H9 (cell line): ENCODE measurements around the gene OPTC. TPM values are rescaled to one million over a fixed set of nuclear protein-coding genes. Genes with fewer than 3 reads are reported as not detected.

ENCODE experiments used
- DNase-seq: peaks from one replicate; pipeline ENCODE4 v3.0.0-alpha.2; 2017
- H2AFZ ChIP-seq: one replicate; pipeline ENCODE4 v1.6.1; 2013; ENCODE audit warnings: mild to moderate bottlenecking, low read length, control low read depth, moderate library complexity
- H2AK5ac ChIP-seq: 2 replicates; pipeline ENCODE4 v1.6.1; 2013; ENCODE audit warnings: low read length, control low read depth, mixed read lengths; ENCODE audit not compliant: insufficient read length
- H2BK120ac ChIP-seq: one replicate; pipeline ENCODE4 v1.6.1; 2013; ENCODE audit warnings: low read depth, mild to moderate bottlenecking, low read length, control low read depth, inconsistent platforms; ENCODE audit not compliant: poor library complexity, severe bottlenecking
- H2BK12ac ChIP-seq: 2 replicates; pipeline ENCODE4 v1.6.1; 2013; ENCODE audit warnings: low read length, control low read depth, mixed read lengths, low read depth; ENCODE audit not compliant: insufficient read length
- H2BK15ac ChIP-seq: 2 replicates; pipeline ENCODE4 v1.6.1; 2013; ENCODE audit warnings: low read depth, low read length, control low read depth
- H2BK20ac ChIP-seq: one replicate; pipeline ENCODE4 v1.6.1; 2013; ENCODE audit warnings: low read depth, mild to moderate bottlenecking, low read length, control low read depth, inconsistent platforms; ENCODE audit not compliant: poor library complexity, severe bottlenecking
- H2BK5ac ChIP-seq: 2 replicates; pipeline ENCODE4 v1.6.1; 2013; ENCODE audit warnings: low read length, control low read depth, mixed read lengths; ENCODE audit not compliant: insufficient read length
- H3K14ac ChIP-seq: 2 replicates; pipeline ENCODE4 v1.6.1; 2013; ENCODE audit warnings: low read length, control low read depth; ENCODE audit not compliant: insufficient read depth
- H3K18ac ChIP-seq: 2 replicates; pipeline ENCODE4 v1.6.1; 2013; ENCODE audit warnings: low read depth, mild to moderate bottlenecking, mixed read lengths, low read length, control low read depth; ENCODE audit not compliant: insufficient read length
- H3K23ac ChIP-seq: 2 replicates; pipeline ENCODE4 v1.6.1; 2013; ENCODE audit warnings: low read length, control low read depth, mixed read lengths, low read depth; ENCODE audit not compliant: insufficient read length
- H3K23me2 ChIP-seq: 2 replicates; pipeline ENCODE4 v1.6.1; 2013; ENCODE audit warnings: low read depth, mild to moderate bottlenecking, mixed read lengths, low read length, control low read depth; ENCODE audit not compliant: insufficient read length, poor library complexity, severe bottlenecking
- H3K27ac ChIP-seq: 2 replicates; pipeline ENCODE4 v1.5.1; 2013; ENCODE audit warnings: low read length, control low read depth, mixed read lengths, low read depth; ENCODE audit not compliant: insufficient read length
- H3K27me3 ChIP-seq: 2 replicates; pipeline ENCODE4 v1.6.1; 2013; ENCODE audit warnings: low read length, control low read depth, inconsistent platforms; ENCODE audit not compliant: insufficient read depth
- H3K4ac ChIP-seq: 2 replicates; pipeline ENCODE4 v1.6.1; 2013; ENCODE audit warnings: low read depth, mild to moderate bottlenecking, control low read depth, inconsistent platforms, low read length, moderate library complexity
- H3K4me1 ChIP-seq: 2 replicates; pipeline ENCODE4 v1.6.1; 2013; ENCODE audit warnings: low read length, control low read depth, inconsistent platforms; ENCODE audit not compliant: insufficient read depth
- H3K4me2 ChIP-seq: 2 replicates; pipeline ENCODE4 v1.6.1; 2013; ENCODE audit warnings: low read length, control low read depth, mixed read lengths; ENCODE audit not compliant: insufficient read length, insufficient read depth
- H3K56ac ChIP-seq: 2 replicates; pipeline ENCODE4 v1.6.1; 2013; ENCODE audit warnings: low read depth, mild to moderate bottlenecking, mixed read lengths, low read length, control low read depth; ENCODE audit not compliant: insufficient read length
- H3K79me1 ChIP-seq: 2 replicates; pipeline ENCODE4 v1.6.1; 2013; ENCODE audit warnings: low read depth, mild to moderate bottlenecking, moderate library complexity, low read length, control low read depth, inconsistent platforms; ENCODE audit not compliant: insufficient read depth, poor library complexity, severe bottlenecking
- H3K79me2 ChIP-seq: 2 replicates; pipeline ENCODE4 v1.6.1; 2013; ENCODE audit warnings: low read length, control low read depth, inconsistent platforms; ENCODE audit not compliant: insufficient read depth
- H3K9ac ChIP-seq: 2 replicates; pipeline ENCODE4 v1.6.1; 2013; ENCODE audit warnings: low read length, control low read depth, mixed read lengths; ENCODE audit not compliant: insufficient read length; ENCODE audit errors: extremely low read depth
- H3K9me3 ChIP-seq: one replicate; pipeline ENCODE4 v1.6.1; 2013; ENCODE audit warnings: low read depth, low read length, inconsistent platforms; ENCODE audit not compliant: control insufficient read depth
- H3T11ph ChIP-seq: one replicate; pipeline ENCODE4 v1.6.1; 2013; ENCODE audit warnings: mild to moderate bottlenecking, low read length, control low read depth, inconsistent platforms
- H4K20me1 ChIP-seq: one replicate; pipeline ENCODE4 v1.6.1; 2013; ENCODE audit not compliant: control insufficient read depth, insufficient read length, insufficient read depth
- H4K5ac ChIP-seq: 2 replicates; pipeline ENCODE4 v1.6.1; 2013; ENCODE audit warnings: low read depth, mild to moderate bottlenecking, mixed read lengths, low read length, control low read depth; ENCODE audit not compliant: insufficient read length
- H4K8ac ChIP-seq: replicated peaks from 2 replicates; pipeline ENCODE4 v1.6.1; 2013; ENCODE audit warnings: low read length, control low read depth, mixed read lengths, low read depth; ENCODE audit not compliant: insufficient read length
- H4K91ac ChIP-seq: 2 replicates; pipeline ENCODE4 v1.6.1; 2013; ENCODE audit warnings: low read depth, mild to moderate bottlenecking, moderate library complexity, mixed read lengths, low read length, control low read depth; ENCODE audit not compliant: insufficient read length
- H3K27ac Mint-ChIP-seq, 3 experiments: 2 replicates in 2 of 3; 3 replicates in 1 of 3; pipeline ENCODE4 v1.8.0; 2020 to 2021; ENCODE audit warnings: mixed read lengths in 3 of 3, mild to moderate bottlenecking in 1 of 3, moderate library complexity in 1 of 3
- H3K27me3 Mint-ChIP-seq: 2 replicates; pipeline ENCODE4 v1.8.0; 2021; ENCODE audit warnings: low read depth, mild to moderate bottlenecking, moderate library complexity, mixed read lengths
- H3K36me3 Mint-ChIP-seq, 3 experiments: 2 replicates in 2 of 3; 3 replicates in 1 of 3; pipeline ENCODE4 v1.8.0; 2020 to 2021; ENCODE audit warnings: low read depth in 3 of 3, mixed read lengths in 3 of 3; ENCODE audit not compliant: insufficient read depth in 1 of 3
- H3K4me1 Mint-ChIP-seq, 2 experiments: 2 replicates each; pipeline ENCODE4 v1.8.0; 2020; ENCODE audit warnings: mixed read lengths in 2 of 2
- H3K4me3 Mint-ChIP-seq, 2 experiments: 2 replicates in 1 of 2; 3 replicates in 1 of 2; pipeline ENCODE4 v1.8.0; 2020 to 2021; ENCODE audit warnings: mild to moderate bottlenecking in 2 of 2, mixed read lengths in 2 of 2, moderate library complexity in 1 of 2
- H3K9me3 Mint-ChIP-seq, 2 experiments: 2 replicates in 1 of 2; 3 replicates in 1 of 2; pipeline ENCODE4 v1.8.0; 2020; ENCODE audit warnings: mild to moderate bottlenecking in 2 of 2, mixed read lengths in 2 of 2, moderate library complexity in 1 of 2
- CTCF ChIP-seq: fragments of 200-600 bp; sonication (generic); conservative IDR thresholded peaks from 3 replicates; pipeline ENCODE4 v1.8.0; 2021; ENCODE audit warnings: antibody characterized with exemption, mild to moderate bottlenecking
- total RNA-seq: library from RNA; stranded (reverse); gene quantifications from 2 replicates; pipeline ENCODE4 v1.2.1, GENCODE V29; 2021

OPTC gene
- total RNA-seq, 1 experiment from 2014 or later: 1.1 TPM

GRCh38 chr1:203534012-203534411, 40.1 kb downstream of the OPTC start:
- Histone ChIP-seq H3K9me3 (no peaks in the 10 kb centered on the region), H2BK20ac (no peak overlapping the region), H4K91ac (no peak overlapping the region), H3K79me1 (no peaks in the 10 kb centered on the region), H3T11ph (no peak overlapping the region), H4K8ac (no peak overlapping the region), H2BK15ac (no peak overlapping the region), H3K14ac (no peak overlapping the region), H3K4me2 (no peak overlapping the region), H3K4ac (no peak overlapping the region), H4K20me1 (no peaks in the 10 kb centered on the region), H3K27ac (no peak overlapping the region), H3K23ac (no peak overlapping the region), H2AFZ (no peak overlapping the region), H3K79me2 (no peaks in the 10 kb centered on the region), H3K27me3 (no peaks in the 10 kb centered on the region), H3K56ac (no peak overlapping the region), H2BK120ac (no peak overlapping the region), H3K23me2 (no peaks in the 10 kb centered on the region), H2AK5ac (no peak overlapping the region), H3K18ac (no peak overlapping the region), H4K5ac (no peak overlapping the region), H3K4me1 (peaks cover 2% of the 10 kb centered on the region; the same call in 1 of the 2 replicates), H2BK12ac (no peak overlapping the region), H2BK5ac (no peak overlapping the region), H3K9ac (no peak overlapping the region)
- H3K4me3 Mint-ChIP-seq: no peak overlapping the region
- DNase-seq: no peak
- no peaks in the 10 kb centered on the region for H3K9me3 Mint-ChIP-seq
- H3K27ac Mint-ChIP-seq: no peak overlapping the region
- H3K36me3 Mint-ChIP-seq: no peaks in the 10 kb centered on the region
- no peaks in the 10 kb centered on the region; the same call in 1 of the 2 replicates for H3K27me3 Mint-ChIP-seq
- TF ChIP-seq CTCF: no peak
- H3K4me1 Mint-ChIP-seq: peaks cover 8 to 10% of the 10 kb centered on the region in 2 experiments
